ENCODE data around the gene THSD7B.
"Not testable (repeated sequence)": the region's sequence is repeated elsewhere in the genome, so short reads cannot be mapped to it uniquely, and the experiment has no call there.

Gene THSD7B

GRCh38 chr2:137700250-137700649, 934.9 kb downstream of the THSD7B start:
- not testable (repeated sequence) for DNase-seq (ENCODE audit: low spot score)

GRCh38 chr2:137700681-137701080, 935.3 kb downstream of the THSD7B start:
- no peak for DNase-seq (ENCODE audit: low spot score)

GRCh38 chr2:137705296-137705695, 940.0 kb downstream of the THSD7B start:
- no peak for DNase-seq (ENCODE audit: low spot score)

- no peak for DNase-seq (ENCODE audit: low spot score)
Observed at GRCh38 chr2:137706786-137707613, 941.7 kb downstream of the THSD7B start.

GRCh38 chr2:137708311-137708710, 943.0 kb downstream of the THSD7B start:
- DNase-seq (ENCODE audit: low spot score) = no peak

- no peak for DNase-seq (ENCODE audit: low spot score)
Observed at GRCh38 chr2:137715731-137716191, 950.4 kb downstream of the THSD7B start.

GRCh38 chr2:137718786-137719185, 953.4 kb downstream of the THSD7B start:
- no peak for DNase-seq (ENCODE audit: low spot score)

- no peak for DNase-seq (ENCODE audit: low spot score)
Observed at GRCh38 chr2:137721733-137722132, 956.4 kb downstream of the THSD7B start.

GRCh38 chr2:137724912-137725311, 959.6 kb downstream of the THSD7B start:
- no peak for DNase-seq (ENCODE audit: low spot score)

Measured in germinal center (tissue), 1 donor.